ENCODE measurements around the gene FAM76A.
A peak's percentile ranks its signal among the peaks of the same experiment; 100 is the strongest.
"Not testable (repeated sequence)": the region's sequence is repeated elsewhere in the genome, so short reads cannot be mapped to it uniquely, and the experiment has no call there.

The FAM76A gene

GRCh38 chr1:27778056-27778455, 52.3 kb downstream of the FAM76A start:
- DNase-seq (ENCODE audit: low spot score), result no peak

GRCh38 chr1:27779122-27779521, 53.4 kb downstream of the FAM76A start:
- no peak for DNase-seq (ENCODE audit: low spot score)

GRCh38 chr1:27782950-27783349, 57.2 kb downstream of the FAM76A start:
- no peak for DNase-seq (ENCODE audit: low spot score)

GRCh38 chr1:27784700-27785099, 58.9 kb downstream of the FAM76A start:
- no peak for DNase-seq (ENCODE audit: low spot score)

GRCh38 chr1:27785781-27786455, 60.2 kb downstream of the FAM76A start:
- DNase-seq (ENCODE audit: low spot score), result peak; percentile 60

GRCh38 chr1:27787895-27788294, 62.1 kb downstream of the FAM76A start:
- peak; percentile 21 for DNase-seq (ENCODE audit: low spot score)

GRCh38 chr1:27789540-27790041, 63.8 kb downstream of the FAM76A start:
- DNase-seq (ENCODE audit: low spot score), result no peak

GRCh38 chr1:27790270-27790669, 64.5 kb downstream of the FAM76A start:
- DNase-seq (ENCODE audit: low spot score), result not testable (repeated sequence)

GRCh38 chr1:27795601-27796000, 69.8 kb downstream of the FAM76A start:
- no peak for DNase-seq (ENCODE audit: low spot score)

GRCh38 chr1:27804791-27805190, 79.0 kb downstream of the FAM76A start:
- no peak for DNase-seq (ENCODE audit: low spot score)

- no peak for DNase-seq (ENCODE audit: low spot score)
Measured at GRCh38 chr1:27806758-27807157, 81.0 kb downstream of the FAM76A start.

- DNase-seq (ENCODE audit: low spot score), result no peak
Measured at GRCh38 chr1:27807385-27807784, 81.6 kb downstream of the FAM76A start.

- DNase-seq (ENCODE audit: low spot score), result not testable (repeated sequence)
Measured at GRCh38 chr1:27808131-27808530, 82.4 kb downstream of the FAM76A start.

GRCh38 chr1:27809883-27810282, 84.1 kb downstream of the FAM76A start:
- DNase-seq (ENCODE audit: low spot score), result no peak

GRCh38 chr1:27811741-27812500, 86.2 kb downstream of the FAM76A start:
- no peak for DNase-seq (ENCODE audit: low spot score)
